GM18517 (cell line): Measurements from ENCODE around the gene PNPLA5.

Source experiments
- ATAC-seq: cut with Tn5 transposase; IDR thresholded peaks from one replicate; pipeline ENCODE4 v1.9.1; 2021; ENCODE audit warnings: mild to moderate bottlenecking, moderate library complexity; ENCODE audit not compliant: unreplicated experiment

The PNPLA5 gene

GRCh38 chr22:43855431-43855830 is 36.4 kb downstream of the PNPLA5 start:
- no peak for ATAC-seq

GRCh38 chr22:43854786-43855271 is 37.0 kb downstream of the PNPLA5 start:
- no peak for ATAC-seq

- no peak for ATAC-seq
Measured at GRCh38 chr22:43854121-43854785, 37.6 kb downstream of the PNPLA5 start.

- no peak for ATAC-seq
Measured at GRCh38 chr22:43853328-43853931, 38.4 kb downstream of the PNPLA5 start.

- no peak for ATAC-seq
Measured at GRCh38 chr22:43852573-43853327, 39.1 kb downstream of the PNPLA5 start.

GRCh38 chr22:43851979-43852307 is 39.9 kb downstream of the PNPLA5 start:
- ATAC-seq, result no peak

GRCh38 chr22:43851058-43851978 is 40.5 kb downstream of the PNPLA5 start:
- no peak for ATAC-seq

GRCh38 chr22:43850529-43850928 is 41.3 kb downstream of the PNPLA5 start:
- ATAC-seq, result no peak

- ATAC-seq, result no peak
Measured at GRCh38 chr22:43849731-43850130, 42.1 kb downstream of the PNPLA5 start.

- no peak for ATAC-seq
Measured at GRCh38 chr22:43848366-43849171, 43.2 kb downstream of the PNPLA5 start.

GRCh38 chr22:43847376-43848289 is 44.2 kb downstream of the PNPLA5 start:
- no peak for ATAC-seq

GRCh38 chr22:43846966-43847365 is 44.8 kb downstream of the PNPLA5 start:
- no peak for ATAC-seq

- ATAC-seq, result no peak
Measured at GRCh38 chr22:43845981-43846380, 45.8 kb downstream of the PNPLA5 start.

GRCh38 chr22:43844560-43845545 is 47.0 kb downstream of the PNPLA5 start:
- ATAC-seq, result no peak

GRCh38 chr22:43843783-43844530 is 47.9 kb downstream of the PNPLA5 start:
- ATAC-seq, result no peak

GRCh38 chr22:43841742-43842141 is 50.1 kb downstream of the PNPLA5 start:
- no peak for ATAC-seq

GRCh38 chr22:43840851-43841250 is 51.0 kb downstream of the PNPLA5 start:
- ATAC-seq, result no peak
